ENCODE data around the gene NOP9.

DNA sequence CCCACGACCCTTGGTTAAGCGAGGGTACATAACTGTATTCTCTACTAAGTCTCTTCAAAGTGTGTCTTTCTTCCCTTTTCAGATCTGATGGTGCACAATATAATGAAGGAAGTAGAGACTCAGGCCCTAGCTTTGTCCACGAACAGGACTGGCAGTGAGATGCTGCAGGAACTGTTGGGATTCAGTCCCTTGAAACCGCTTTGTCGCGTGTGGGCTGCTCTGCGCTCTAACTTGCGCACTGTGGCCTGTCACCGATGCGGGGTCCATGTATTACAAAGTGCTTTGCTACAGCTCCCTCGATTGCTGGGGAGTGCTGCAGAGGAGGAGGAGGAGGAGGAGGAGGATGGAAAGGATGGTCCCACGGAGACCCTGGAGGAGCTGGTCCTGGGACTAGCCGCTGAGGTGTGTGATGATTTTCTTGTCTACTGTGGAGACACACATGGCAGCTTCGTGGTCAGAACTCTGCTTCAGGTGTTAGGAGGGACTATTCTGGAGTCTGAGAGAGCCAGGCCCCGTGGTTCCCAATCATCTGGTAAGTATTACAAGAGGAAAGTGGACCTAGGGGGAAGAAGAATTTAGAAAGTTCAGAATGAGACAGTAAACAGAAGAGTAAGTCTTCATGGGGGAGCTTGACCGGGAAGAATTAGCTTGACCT is 803 bp downstream of the NOP9 start:
- TF ChIP-seq CTCF (IDR thresholded peaks at IDR 0.05) = no peak
- TF ChIP-seq POLR2A (IDR thresholded peaks at IDR 0.05) = no peak
- TF ChIP-seq POLR2AphosphoS5 (IDR thresholded peaks at IDR 0.05) = no peak
